Measurements from ENCODE around the gene DUSP12. TPM values are rescaled to one million over a fixed set of nuclear protein-coding genes. Genes with fewer than 3 reads are reported as not detected.

DUSP12 gene
- total and polyA plus RNA-seq, 9 of the 15 experiments (the other 6 are each of a cell fraction or from before 2014, with no cell fraction given), result 10.4 to 81.4 (median 43.6) TPM

GRCh38 chr1:161766102-161766981 lies 16.8 kb downstream of the DUSP12 start, which contains the start of gene ATF6 (continued):
- TF ChIP-seq ZKSCAN1 (IDR thresholded peaks at IDR 0.05; ENCODE audit: low read depth, low read length) (no peak), NCOA1 (IDR thresholded peaks at IDR 0.05; ENCODE audit: low read depth) (peak; percentile 89), HDAC3 (IDR thresholded peaks at IDR 0.05; ENCODE audit: borderline replicate concordance, partially characterized antibody) (no peak), SNAPC5 (CRISPR knock-in tag; IDR thresholded peaks at IDR 0.05) (no peak), NBN (IDR thresholded peaks at IDR 0.05; ENCODE audit: low read depth) (peak; percentile 87), POLR2AphosphoS2 (IDR thresholded peaks at IDR 0.05; ENCODE audit: low read length) (no peak), ZFP30 (CRISPR knock-in tag; IDR thresholded peaks at IDR 0.05; ENCODE audit: borderline replicate concordance) (no peak), ZNF316 (IDR thresholded peaks at IDR 0.05) (no peak), NEUROD1 (IDR thresholded peaks at IDR 0.05; ENCODE audit: borderline replicate concordance, low read depth, low read length, partially characterized antibody) (peak; percentile 96), L3MBTL2 (IDR thresholded peaks at IDR 0.05) (peak; percentile 76), HMGXB4 (CRISPR knock-in tag; IDR thresholded peaks at IDR 0.05) (no peak), ZKSCAN8 (CRISPR knock-in tag; IDR thresholded peaks at IDR 0.05) (no peak), RBM15 (IDR thresholded peaks at IDR 0.05; ENCODE audit: insufficient read depth, low read length) (no peak), BDP1 (IDR thresholded peaks at IDR 0.05; ENCODE audit: insufficient read depth, insufficient read length) (no peak), NCOR1 (IDR thresholded peaks at IDR 0.05) (no peak; the same call in 1 of the 2 replicates), ARID4B (CRISPR knock-in tag; IDR thresholded peaks at IDR 0.05) (peak; percentile 49; the same call in 1 of the 2 replicates), THAP12 (CRISPR knock-in tag; IDR thresholded peaks at IDR 0.05) (no peak), MEIS2 (IDR thresholded peaks at IDR 0.05; ENCODE audit: partially characterized antibody) (peak; percentile 72), ZNF384 (IDR thresholded peaks at IDR 0.05; ENCODE audit: low read depth, low read length) (no peak), TAF15 (IDR thresholded peaks at IDR 0.05; ENCODE audit: low read depth, low read length) (no peak)
